GM19468 (cell line): ENCODE results near the gene MAPK13.

Source experiments
- ATAC-seq: cut with Tn5 transposase; IDR thresholded peaks from one replicate; pipeline ENCODE4 v1.9.1; 2021; ENCODE audit warnings: mild to moderate bottlenecking, moderate library complexity, moderate number of reproducible peaks; ENCODE audit not compliant: unreplicated experiment; ENCODE audit errors: extremely low read depth

Gene MAPK13

GRCh38 chr6:36142971-36143838, 12.9 kb downstream of the MAPK13 start:
- ATAC-seq, result no peak

- no peak for ATAC-seq
Measured at GRCh38 chr6:36145495-36145894, 15.2 kb downstream of the MAPK13 start.

- ATAC-seq, result no peak
Measured at GRCh38 chr6:36147294-36147693, 17.0 kb downstream of the MAPK13 start.

- ATAC-seq, result no peak
Measured at GRCh38 chr6:36149476-36149875, 19.2 kb downstream of the MAPK13 start.

- no peak for ATAC-seq
Measured at GRCh38 chr6:36150283-36150682, 20.0 kb downstream of the MAPK13 start.

- no peak for ATAC-seq
Measured at GRCh38 chr6:36154286-36154685, 24.0 kb downstream of the MAPK13 start.

GRCh38 chr6:36155662-36156061, 25.3 kb downstream of the MAPK13 start:
- no peak for ATAC-seq

- ATAC-seq, result no peak
Measured at GRCh38 chr6:36160147-36160760, 29.9 kb downstream of the MAPK13 start.

GRCh38 chr6:36169023-36170007, 39.0 kb downstream of the MAPK13 start:
- ATAC-seq, result no peak

- ATAC-seq, result no peak
Measured at GRCh38 chr6:36170704-36171103, 40.4 kb downstream of the MAPK13 start.

- no peak for ATAC-seq
Measured at GRCh38 chr6:36171573-36171972, 41.3 kb downstream of the MAPK13 start.

GRCh38 chr6:36177166-36177565, 46.9 kb downstream of the MAPK13 start:
- ATAC-seq, result no peak

- no peak for ATAC-seq
Measured at GRCh38 chr6:36178544-36178943, 48.2 kb downstream of the MAPK13 start.

GRCh38 chr6:36180126-36180525, 49.8 kb downstream of the MAPK13 start:
- no peak for ATAC-seq

GRCh38 chr6:36184311-36184710, 54.0 kb downstream of the MAPK13 start:
- ATAC-seq, result no peak

GRCh38 chr6:36186199-36186598, 55.9 kb downstream of the MAPK13 start:
- ATAC-seq, result no peak

GRCh38 chr6:36187446-36187845, 57.1 kb downstream of the MAPK13 start:
- ATAC-seq, result no peak
